ENCODE measurements around the gene LRRC7.

The LRRC7 gene

DNA sequence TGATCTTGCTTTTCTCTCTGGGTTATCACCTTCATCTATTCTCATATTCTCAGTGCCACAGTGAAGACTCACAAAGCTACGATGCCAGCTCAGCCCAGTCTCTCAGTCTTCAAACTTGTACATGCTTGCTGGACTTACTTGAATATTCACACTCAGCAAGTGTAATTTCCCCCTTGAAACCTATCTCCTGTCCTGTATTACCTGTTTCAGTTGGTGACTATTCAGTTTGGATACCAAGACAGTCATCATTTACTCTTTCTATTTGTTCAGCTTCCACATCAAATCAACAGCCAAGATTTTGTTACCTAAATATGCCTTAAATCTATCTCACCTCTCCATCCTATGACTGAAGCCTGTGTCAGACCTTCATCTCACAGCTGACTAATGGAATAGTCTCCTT lies 209.7 kb downstream of the LRRC7 start:
- TF ChIP-seq, protein P1, sequence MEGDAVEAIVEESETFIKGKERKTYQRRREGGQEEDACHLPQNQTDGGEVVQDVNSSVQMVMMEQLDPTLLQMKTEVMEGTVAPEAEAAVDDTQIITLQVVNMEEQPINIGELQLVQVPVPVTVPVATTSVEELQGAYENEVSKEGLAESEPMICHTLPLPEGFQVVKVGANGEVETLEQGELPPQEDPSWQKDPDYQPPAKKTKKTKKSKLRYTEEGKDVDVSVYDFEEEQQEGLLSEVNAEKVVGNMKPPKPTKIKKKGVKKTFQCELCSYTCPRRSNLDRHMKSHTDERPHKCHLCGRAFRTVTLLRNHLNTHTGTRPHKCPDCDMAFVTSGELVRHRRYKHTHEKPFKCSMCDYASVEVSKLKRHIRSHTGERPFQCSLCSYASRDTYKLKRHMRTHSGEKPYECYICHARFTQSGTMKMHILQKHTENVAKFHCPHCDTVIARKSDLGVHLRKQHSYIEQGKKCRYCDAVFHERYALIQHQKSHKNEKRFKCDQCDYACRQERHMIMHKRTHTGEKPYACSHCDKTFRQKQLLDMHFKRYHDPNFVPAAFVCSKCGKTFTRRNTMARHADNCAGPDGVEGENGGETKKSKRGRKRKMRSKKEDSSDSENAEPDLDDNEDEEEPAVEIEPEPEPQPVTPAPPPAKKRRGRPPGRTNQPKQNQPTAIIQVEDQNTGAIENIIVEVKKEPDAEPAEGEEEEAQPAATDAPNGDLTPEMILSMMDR (IDR thresholded peaks at IDR 0.05; ENCODE audit: low read depth, low read length, missing control alignments) = no peak
- H3K4me3 ChIP-seq (ENCODE audit: low read depth, low read length) = no peak overlapping the region
- in situ Hi-C loops (cut with HindIII; ENCODE audit: low sequenced_read_pairs) = no loop called here
- DNase-seq (ENCODE audit: low read depth) = no peak

DNA sequence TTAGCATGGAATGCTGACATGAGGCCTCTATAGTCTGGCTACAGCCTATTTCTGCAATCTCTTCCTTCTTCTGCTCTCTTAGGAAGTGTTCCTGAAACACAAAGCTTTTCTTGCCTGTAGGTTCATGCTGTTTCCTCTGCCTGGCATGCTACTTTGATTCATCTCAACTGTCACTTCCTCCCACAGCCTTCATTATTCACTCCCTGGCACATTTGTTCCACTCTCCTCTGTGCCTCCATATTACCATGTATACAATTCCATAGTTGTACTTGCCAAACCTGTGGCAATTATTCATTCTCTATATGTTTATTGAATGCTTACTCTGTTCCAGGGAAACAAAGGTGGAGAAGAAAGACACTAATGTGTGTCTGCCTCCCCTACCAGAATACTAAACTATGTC lies 210.2 kb downstream of the LRRC7 start:
- TF ChIP-seq, protein P1 (IDR thresholded peaks at IDR 0.05; ENCODE audit: low read depth, low read length, missing control alignments) = no peak
- H3K4me3 ChIP-seq (ENCODE audit: low read depth, low read length) = no peak overlapping the region
- in situ Hi-C loops (cut with HindIII; ENCODE audit: low sequenced_read_pairs) = no loop called here
- DNase-seq (ENCODE audit: low read depth) = no peak

DNA sequence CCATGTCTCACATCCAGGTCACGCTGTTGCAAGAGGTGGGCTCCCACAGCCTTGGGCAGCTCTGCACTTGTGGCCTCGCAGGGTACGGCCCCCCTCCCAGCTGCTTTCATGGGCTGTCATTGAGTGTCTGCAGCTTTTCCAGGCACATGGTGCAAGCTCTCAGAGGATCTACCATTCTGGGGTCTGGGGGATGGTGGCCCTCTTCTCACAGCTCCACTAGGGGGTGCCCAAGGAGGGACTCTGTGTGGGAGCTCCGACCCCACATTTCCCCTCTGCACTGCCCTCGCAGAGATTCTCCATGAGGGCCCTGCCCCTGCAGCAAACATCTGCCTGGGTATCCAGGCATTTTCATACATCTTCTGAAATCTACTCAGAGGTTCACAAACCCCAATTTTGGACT lies 219.4 kb downstream of the LRRC7 start:
- no peak overlapping the region for H3K4me3 ChIP-seq (ENCODE audit: low read depth, low read length)
- DNase-seq (ENCODE audit: low read depth) = no peak
- in situ Hi-C loops (cut with HindIII; ENCODE audit: low sequenced_read_pairs) = no loop called here
- TF ChIP-seq, protein P1 (IDR thresholded peaks at IDR 0.05; ENCODE audit: low read depth, low read length, missing control alignments) = no peak

DNA sequence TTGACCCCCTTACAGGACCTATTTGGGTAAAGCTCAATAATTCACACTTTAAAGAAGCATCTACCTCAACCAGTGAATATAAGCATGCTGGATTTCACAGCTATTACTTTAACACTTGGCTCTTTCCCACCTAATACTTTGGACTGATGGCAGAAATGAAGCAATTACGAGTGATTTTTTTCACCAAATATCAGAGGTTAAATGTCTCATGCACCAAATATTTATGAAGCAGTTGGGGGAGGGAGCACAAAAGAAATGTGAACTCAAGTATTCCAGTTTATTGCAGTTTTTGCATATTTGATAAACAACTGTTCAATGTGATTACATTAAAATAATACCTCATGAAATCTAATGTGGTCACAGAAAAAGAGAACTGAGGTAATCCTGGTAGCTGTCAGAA lies 223.6 kb downstream of the LRRC7 start:
- H3K4me3 ChIP-seq (ENCODE audit: low read depth, low read length) = no peak overlapping the region
- in situ Hi-C loops (cut with HindIII; ENCODE audit: low sequenced_read_pairs) = no loop called here
- TF ChIP-seq, protein P1 (IDR thresholded peaks at IDR 0.05; ENCODE audit: low read depth, low read length, missing control alignments) = no peak
- no peak for DNase-seq (ENCODE audit: low read depth)

DNA sequence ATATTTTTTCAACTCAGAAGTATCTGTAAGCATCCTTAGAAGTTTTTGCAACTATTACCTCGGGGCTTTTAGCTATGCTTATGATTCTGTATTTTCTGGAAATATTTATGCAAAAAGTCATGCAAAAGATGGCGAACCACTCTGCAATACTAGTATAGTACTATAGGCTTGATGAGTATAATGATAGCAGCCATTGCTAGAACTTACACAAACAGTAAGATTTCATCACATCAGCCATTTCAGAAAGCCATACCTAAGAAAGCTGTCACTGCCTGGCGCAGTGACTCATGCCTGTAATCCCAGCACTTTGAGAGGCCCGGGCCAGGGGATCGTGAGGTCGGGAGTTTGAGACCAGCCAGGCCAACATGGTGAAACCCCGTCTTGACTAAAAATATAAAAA lies 227.1 kb downstream of the LRRC7 start:
- TF ChIP-seq, protein P1 (IDR thresholded peaks at IDR 0.05; ENCODE audit: low read depth, low read length, missing control alignments) = no peak
- no peak overlapping the region for H3K4me3 ChIP-seq (ENCODE audit: low read depth, low read length)
- in situ Hi-C loops (cut with HindIII; ENCODE audit: low sequenced_read_pairs) = no loop called here
- no peak for DNase-seq (ENCODE audit: low read depth)

DNA sequence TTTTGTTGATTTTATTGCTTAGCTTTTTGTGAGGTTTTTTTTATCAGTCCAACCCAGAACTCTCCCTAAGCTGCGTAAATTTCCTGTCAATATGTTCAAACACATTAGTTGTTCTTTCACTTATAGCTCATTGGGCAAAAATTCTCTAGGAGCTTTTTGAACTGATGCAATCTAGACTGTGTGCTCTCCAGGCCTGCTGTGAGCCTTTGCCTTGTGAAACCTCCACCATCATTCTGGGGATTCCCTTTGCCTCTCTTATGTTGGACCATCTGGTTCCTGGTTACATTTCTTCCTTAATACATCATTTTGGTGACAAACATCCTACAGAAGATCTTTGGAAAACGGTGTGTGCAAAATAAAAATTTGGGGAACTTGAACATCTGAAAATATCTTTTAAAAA lies 247.2 kb downstream of the LRRC7 start:
- in situ Hi-C loops (cut with HindIII; ENCODE audit: low sequenced_read_pairs) = no loop called here
- no peak overlapping the region for H3K4me3 ChIP-seq (ENCODE audit: low read depth, low read length)
- TF ChIP-seq, protein P1 (IDR thresholded peaks at IDR 0.05; ENCODE audit: low read depth, low read length, missing control alignments) = no peak
- no peak for DNase-seq (ENCODE audit: low read depth)

DNA sequence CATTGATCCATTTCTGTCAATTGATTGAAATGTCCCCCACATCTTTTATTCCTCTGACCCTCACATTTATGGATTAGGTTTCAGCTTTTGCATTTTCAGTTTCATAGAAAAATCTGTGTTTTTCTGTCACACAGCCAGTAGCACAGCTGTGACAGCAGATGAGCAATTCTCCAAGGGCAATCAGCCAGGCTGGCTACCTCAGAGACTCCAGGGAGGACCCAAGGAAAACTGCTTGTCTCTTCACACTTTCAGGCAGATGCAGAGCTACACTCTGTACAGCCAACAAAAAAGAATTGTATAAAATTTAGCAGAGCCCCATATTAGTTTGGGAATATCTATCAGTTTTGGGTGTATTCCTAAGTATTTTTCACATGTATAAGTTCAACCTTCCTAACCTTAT lies 257.2 kb downstream of the LRRC7 start:
- no peak overlapping the region for H3K4me3 ChIP-seq (ENCODE audit: low read depth, low read length)
- TF ChIP-seq, protein P1 (IDR thresholded peaks at IDR 0.05; ENCODE audit: low read depth, low read length, missing control alignments) = no peak
- in situ Hi-C loops (cut with HindIII; ENCODE audit: low sequenced_read_pairs) = no loop called here
- peak; percentile 1 for DNase-seq (ENCODE audit: low read depth)

Data from astrocyte of the cerebellum (primary cell).